Caco-2 (cell line): ENCODE data around the gene MRPL43. TPM values are rescaled to one million over a fixed set of nuclear protein-coding genes. Genes with fewer than 3 reads are reported as not detected.

Experiments used
- BruUV-seq: library from RNA; stranded (reverse); fragments of 400-500 nt; replicated peaks from 2 replicates; lab custom pipeline; 2021; lab: Mats Ljungman, UMichigan
- CTCF ChIA-PET: fragments of 300-600 bp; sonication (Branson Sonifier 250); formaldehyde crosslinking; loops from one replicate; lab custom pipeline; 2022; ENCODE audit warnings: antibody characterized with exemption; lab: Charles Lee
- POLR2A ChIA-PET: fragments of 300-600 bp; sonication (Branson Sonifier 250); formaldehyde crosslinking; loops from one replicate; lab custom pipeline; 2022; ENCODE audit warnings: antibody characterized with exemption; lab: Charles Lee
- DNase-seq, 2 experiments: peaks; one replicate each; pipeline versions ENCODE4 v3.0.0 to v3.0.0-alpha.2; 2020 to 2022
- H3K27me3 ChIP-seq: replicated peaks from 2 replicates; pipeline ENCODE4 v1.6.0; 2011; ENCODE audit warnings: low read length; ENCODE audit not compliant: control insufficient read depth, insufficient read depth
- H3K36me3 ChIP-seq: 2 replicates; pipeline ENCODE4 v1.5.1; 2011; ENCODE audit warnings: low read length; ENCODE audit not compliant: control insufficient read depth, insufficient read depth
- H3K4me1 ChIP-seq: fragments of 250-450 bp; sonication (Bioruptor Pico); 2 replicates; pipeline ENCODE4 v1.5.1; 2020; ENCODE audit warnings: mild to moderate bottlenecking
- H3K4me3 ChIP-seq: 2 replicates; pipeline ENCODE4 v1.5.1; 2011; ENCODE audit warnings: low read depth, mild to moderate bottlenecking, control low read depth, low read length
- H3K9me3 ChIP-seq: fragments of 250-450 bp; sonication (Bioruptor Pico); 2 replicates; pipeline ENCODE4 v1.5.1; 2020; ENCODE audit warnings: mild to moderate bottlenecking, moderate library complexity
- H3K27ac Mint-ChIP-seq: one replicate; pipeline ENCODE4 v1.8.0; 2022; ENCODE audit warnings: mixed read lengths; ENCODE audit not compliant: unreplicated experiment
- H3K27me3 Mint-ChIP-seq: one replicate; pipeline ENCODE4 v1.8.0; 2022; ENCODE audit warnings: mixed read lengths; ENCODE audit not compliant: insufficient read depth, unreplicated experiment
- H3K36me3 Mint-ChIP-seq: one replicate; pipeline ENCODE4 v1.8.0; 2022; ENCODE audit warnings: mild to moderate bottlenecking, mixed read lengths; ENCODE audit not compliant: insufficient read depth, unreplicated experiment
- H3K4me1 Mint-ChIP-seq: one replicate; pipeline ENCODE4 v1.8.0; 2022; ENCODE audit warnings: low read depth, mixed read lengths; ENCODE audit not compliant: unreplicated experiment
- H3K4me3 Mint-ChIP-seq: one replicate; pipeline ENCODE4 v1.8.0; 2022; ENCODE audit warnings: mild to moderate bottlenecking, moderate library complexity, mixed read lengths; ENCODE audit not compliant: unreplicated experiment
- H3K9me3 Mint-ChIP-seq: one replicate; pipeline ENCODE4 v1.8.0; 2022; ENCODE audit warnings: mixed read lengths; ENCODE audit not compliant: unreplicated experiment
- intact Hi-C: fragments of 100-400 bp; cut with micrococcal nuclease; formaldehyde crosslinking; loops from one replicate; pipeline ENCODE4 v1.10.0; 2022; ENCODE audit not compliant: unreplicated experiment
- total RNA-seq: library from RNA; stranded (reverse); gene quantifications from 2 replicates; pipeline ENCODE4 v1.2.3, GENCODE V29; 2022
- TF ChIP-seq, protein P1 (sequence below), 2 experiments: fragments of 200-600 bp in 1 of 2; IDR thresholded peaks; 1 replicate in 1 of 2; 2 replicates in 1 of 2; pipeline versions ENCODE4 v1.5.1 to v1.8.0; 2011 to 2022; ENCODE audit warnings: antibody characterized with exemption in 1 of 2, control low read depth in 1 of 2, inconsistent platforms in 1 of 2, low read depth in 1 of 2, low read length in 1 of 2, mild to moderate bottlenecking in 1 of 2, moderate library complexity in 1 of 2; ENCODE audit not compliant: insufficient read depth in 1 of 2, severe bottlenecking in 1 of 2, unreplicated experiment in 1 of 2

Gene MRPL43
- total RNA-seq, 1 experiment from 2014 or later, result 82.1 TPM

- CTCF ChIA-PET, result interaction anchor here (0.7 kb wide), 1 partner anchor 7 kb away, joined by 3 read pairs; no protein-coding TSS in a partner anchor
- intact Hi-C loops, result no loop called here
- no peaks in the 10 kb centered on the region for H3K9me3 ChIP-seq
- no peak overlapping the region for H3K4me3 ChIP-seq
- no TSS peak for BruUV-seq
- Mint-ChIP-seq H3K4me1 (peaks cover 14% of the 10 kb centered on the region), H3K36me3 (peaks cover 46% of the 10 kb centered on the region), H3K27me3 (no peaks in the 10 kb centered on the region), H3K27ac (no peak overlapping the region), H3K4me3 (no peak overlapping the region), H3K9me3 (no peaks in the 10 kb centered on the region)
- peak in 1 of 2 experiments; percentile 21 for DNase-seq
- TF ChIP-seq, protein P1, sequence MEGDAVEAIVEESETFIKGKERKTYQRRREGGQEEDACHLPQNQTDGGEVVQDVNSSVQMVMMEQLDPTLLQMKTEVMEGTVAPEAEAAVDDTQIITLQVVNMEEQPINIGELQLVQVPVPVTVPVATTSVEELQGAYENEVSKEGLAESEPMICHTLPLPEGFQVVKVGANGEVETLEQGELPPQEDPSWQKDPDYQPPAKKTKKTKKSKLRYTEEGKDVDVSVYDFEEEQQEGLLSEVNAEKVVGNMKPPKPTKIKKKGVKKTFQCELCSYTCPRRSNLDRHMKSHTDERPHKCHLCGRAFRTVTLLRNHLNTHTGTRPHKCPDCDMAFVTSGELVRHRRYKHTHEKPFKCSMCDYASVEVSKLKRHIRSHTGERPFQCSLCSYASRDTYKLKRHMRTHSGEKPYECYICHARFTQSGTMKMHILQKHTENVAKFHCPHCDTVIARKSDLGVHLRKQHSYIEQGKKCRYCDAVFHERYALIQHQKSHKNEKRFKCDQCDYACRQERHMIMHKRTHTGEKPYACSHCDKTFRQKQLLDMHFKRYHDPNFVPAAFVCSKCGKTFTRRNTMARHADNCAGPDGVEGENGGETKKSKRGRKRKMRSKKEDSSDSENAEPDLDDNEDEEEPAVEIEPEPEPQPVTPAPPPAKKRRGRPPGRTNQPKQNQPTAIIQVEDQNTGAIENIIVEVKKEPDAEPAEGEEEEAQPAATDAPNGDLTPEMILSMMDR (IDR thresholded peaks at IDR 0.05; ENCODE audit: insufficient read depth in 1 of 2, low read depth in 1 of 2, low read length in 1 of 2, severe bottlenecking in 1 of 2, unreplicated experiment in 1 of 2), result no peak
- peaks cover 14% of the 10 kb centered on the region for H3K36me3 ChIP-seq
- H3K4me1 ChIP-seq, result peaks cover 7% of the 10 kb centered on the region
- no peaks in the 10 kb centered on the region for H3K27me3 ChIP-seq
- POLR2A ChIA-PET, result no interaction called here
These were observed 7.5 kb downstream of the MRPL43 start for GRCh38 chr10:100979791-100980272.

DNA sequence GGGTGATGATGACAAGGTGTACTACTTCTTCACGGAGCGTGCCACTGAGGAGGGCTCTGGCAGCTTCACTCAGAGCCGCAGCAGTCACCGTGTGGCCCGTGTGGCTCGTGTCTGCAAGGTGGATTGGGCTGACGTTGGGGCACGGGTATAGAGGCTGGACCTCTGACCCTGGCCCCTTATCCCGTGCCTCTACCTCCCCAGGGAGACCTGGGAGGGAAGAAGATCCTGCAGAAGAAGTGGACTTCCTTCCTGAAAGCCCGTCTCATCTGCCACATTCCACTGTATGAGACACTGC lies 8.4 kb downstream of the MRPL43 start:
- POLR2A ChIA-PET, result no interaction called here

GRCh38 chr10:100978121-100978900 lies 9.0 kb downstream of the MRPL43 start:
- Histone ChIP-seq H3K4me3 (no peak overlapping the region), H3K4me1 (peaks cover 7% of the 10 kb centered on the region), H3K9me3 (no peaks in the 10 kb centered on the region), H3K36me3 (peaks cover 13% of the 10 kb centered on the region), H3K27me3 (no peaks in the 10 kb centered on the region)
- H3K36me3 Mint-ChIP-seq, result peaks cover 46% of the 10 kb centered on the region
- ChIA-PET POLR2A (no interaction called here), CTCF (no interaction called here)
- H3K4me1 Mint-ChIP-seq, result peaks cover 15% of the 10 kb centered on the region
- DNase-seq, result peak in 1 of 2 experiments; percentile 21
- no peak overlapping the region for H3K4me3 Mint-ChIP-seq
- intact Hi-C loops, result no loop called here
- H3K27me3 Mint-ChIP-seq, result no peaks in the 10 kb centered on the region
- no TSS peak for BruUV-seq
- no peaks in the 10 kb centered on the region for H3K9me3 Mint-ChIP-seq
- H3K27ac Mint-ChIP-seq, result no peak overlapping the region
- TF ChIP-seq, protein P1 (IDR thresholded peaks at IDR 0.05; ENCODE audit: insufficient read depth in 1 of 2, low read depth in 1 of 2, low read length in 1 of 2, severe bottlenecking in 1 of 2, unreplicated experiment in 1 of 2), result no peak

More for the DNA sequence above, 8.4 kb downstream of the MRPL43 start:
- Histone ChIP-seq H3K27me3 (no peaks in the 10 kb centered on the region), H3K4me3 (no peak overlapping the region), H3K9me3 (no peaks in the 10 kb centered on the region), H3K4me1 (peaks cover 7% of the 10 kb centered on the region), H3K36me3 (peaks cover 13% of the 10 kb centered on the region)
- TF ChIP-seq, protein P1 (IDR thresholded peaks at IDR 0.05; ENCODE audit: insufficient read depth in 1 of 2, low read depth in 1 of 2, low read length in 1 of 2, severe bottlenecking in 1 of 2, unreplicated experiment in 1 of 2), result no peak
- peaks cover 14% of the 10 kb centered on the region for H3K4me1 Mint-ChIP-seq
- no peak overlapping the region for H3K27ac Mint-ChIP-seq
- no peak overlapping the region for H3K4me3 Mint-ChIP-seq
- H3K27me3 Mint-ChIP-seq, result no peaks in the 10 kb centered on the region
- H3K36me3 Mint-ChIP-seq, result peaks cover 44% of the 10 kb centered on the region
- intact Hi-C loops, result no loop called here
- CTCF ChIA-PET, result no interaction called here
- no TSS peak for BruUV-seq
- DNase-seq, result peak in 1 of 2 experiments; percentile 8
- no peaks in the 10 kb centered on the region for H3K9me3 Mint-ChIP-seq
